ENCODE results near the gene FSTL5. TPM values are rescaled to one million over a fixed set of nuclear protein-coding genes. Genes with fewer than 3 reads are reported as not detected.

Gene FSTL5
- total and polyA plus RNA-seq, 2 of the 8 experiments (the other 6 are each of a cell fraction or from before 2014, with no cell fraction given): 0.09 to 0.32 TPM

DNA sequence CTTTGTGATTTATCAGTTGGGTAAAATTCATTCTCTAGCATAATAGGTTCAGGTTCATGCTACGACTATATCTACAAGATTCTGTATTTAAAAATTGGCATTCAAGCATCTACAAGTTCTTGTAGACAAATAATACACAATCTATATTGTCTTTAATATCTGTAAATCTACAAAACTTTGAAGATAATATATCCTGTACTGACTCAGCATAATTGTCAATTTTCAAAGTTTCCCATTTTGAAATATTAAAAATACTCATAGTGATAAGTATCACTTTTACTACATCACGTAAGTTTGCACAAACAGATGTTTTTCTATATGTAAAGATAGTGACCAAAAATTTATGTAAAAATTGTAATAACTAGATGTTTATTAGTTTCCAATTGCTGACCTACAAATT lies 360.6 kb downstream of the FSTL5 start:
- no peak overlapping the region for H2BK15ac ChIP-seq (ENCODE audit: low read length)
- no peaks in the 10 kb centered on the region for H3K4me1 ChIP-seq (replicated peaks in 1 of 4; ENCODE audit: control insufficient read depth in 3 of 4, insufficient read depth in 4 of 4, low read length in 3 of 4)
- no peak overlapping the region for H3K9ac ChIP-seq (replicated peaks in 1 of 4; ENCODE audit: extremely low read depth in 1 of 4, low read depth in 3 of 4, low read length in 3 of 4)
- H3K79me1 ChIP-seq (ENCODE audit: low read depth, low read length): no peaks in the 10 kb centered on the region
- no peak for FAIRE-seq
- no peak overlapping the region for H2BK12ac ChIP-seq (ENCODE audit: low read depth, low read length)
- H3K27me3 ChIP-seq (replicated peaks in 1 of 4; ENCODE audit: control insufficient read depth in 3 of 4, extremely low read depth in 1 of 4, insufficient read depth in 3 of 4, low read length in 3 of 4): no peaks in the 10 kb centered on the region
- H2BK5ac ChIP-seq (ENCODE audit: low read depth, low read length): no peak overlapping the region
- no peaks in the 10 kb centered on the region for H3K23me2 ChIP-seq (ENCODE audit: low read depth, low read length)
- no peak overlapping the region for H2AK5ac ChIP-seq (ENCODE audit: low read depth, low read length)
- CTCF ChIA-PET (ENCODE audit: partially characterized antibody): no interaction called here
- H3K9me3 ChIP-seq (ENCODE audit: insufficient read depth in 2 of 2, low read depth in 1 of 2, low read length in 1 of 2): no peaks in the 10 kb centered on the region
- no peak for DNase-seq (ENCODE audit: low read depth in 1 of 2, low spot score in 2 of 2)
- H3K56ac ChIP-seq (replicated peaks; ENCODE audit: insufficient read length, low read depth, low read length): no peak overlapping the region
- no peak overlapping the region for H3K23ac ChIP-seq (ENCODE audit: insufficient read length)
- H3K4ac ChIP-seq (replicated peaks; ENCODE audit: insufficient read length, low read depth, low read length): no peak overlapping the region
- H4K91ac ChIP-seq (replicated peaks; ENCODE audit: insufficient read length, low read length): no peak overlapping the region
- no peak overlapping the region for H3K18ac ChIP-seq (ENCODE audit: extremely low read depth, low read length)
- no peak overlapping the region for H2BK120ac ChIP-seq (replicated peaks; ENCODE audit: low read depth, low read length)
- no peak overlapping the region for H3K4me3 ChIP-seq (ENCODE audit: extremely low read depth in 1 of 4, insufficient read depth in 2 of 4, low read depth in 3 of 4, low read length in 4 of 4)
- 90% methylated on average over 2 of the region's 2 CpGs; no CpG with 5 or more reads in 1 of the 2 experiments for WGBS, 2 experiments (ENCODE audit: extremely low coverage in 1 of 2, insufficient coverage in 1 of 2, insufficient read length in 1 of 2, insufficient replicate concordance in 2 of 2, low coverage in 1 of 2, low lambda C conversion rate in 2 of 2, missing lambda C conversion rate in 1 of 2)
- H4K20me1 ChIP-seq (replicated peaks in 1 of 2; ENCODE audit: control insufficient read depth in 1 of 2, insufficient read depth in 2 of 2, low read length in 2 of 2): no peaks in the 10 kb centered on the region
- H3K36me3 ChIP-seq (ENCODE audit: control insufficient read depth in 2 of 4, insufficient read depth in 4 of 4, low read length in 3 of 4): no peaks in the 10 kb centered on the region
- H3K79me2 ChIP-seq (ENCODE audit: control insufficient read depth in 1 of 2, insufficient read depth in 2 of 2, low read length in 2 of 2): no peaks in the 10 kb centered on the region
- no peak overlapping the region for H4K8ac ChIP-seq (ENCODE audit: extremely low read depth, insufficient read depth, low read length)
- POLR2A ChIA-PET (ENCODE audit: partially characterized antibody): no interaction called here
- no peak overlapping the region for H2AFZ ChIP-seq (ENCODE audit: low read length)
- H3K27ac ChIP-seq (ENCODE audit: low read depth, low read length): no peak overlapping the region
- H4K5ac ChIP-seq (ENCODE audit: insufficient read length, low read depth, low read length): no peak overlapping the region
- H2BK20ac ChIP-seq (ENCODE audit: low read length): no peak overlapping the region
- no peak overlapping the region for H3K4me2 ChIP-seq (ENCODE audit: insufficient read depth in 1 of 2, low read depth in 2 of 2, low read length in 2 of 2)
- H3K14ac ChIP-seq (ENCODE audit: insufficient read length): no peak overlapping the region
- TF ChIP-seq NRF1 (IDR thresholded peaks at IDR 0.05; ENCODE audit: low read depth, low read length): no peak
- no peak for TF ChIP-seq SIN3A (conservative IDR thresholded peaks at IDR 0.05 in 1 of 2, IDR thresholded peaks at IDR 0.05 in 1 of 2; ENCODE audit: low read depth in 1 of 2, low read length in 2 of 2)
- TF ChIP-seq NANOG (IDR thresholded peaks at IDR 0.05; ENCODE audit: insufficient read depth, low read depth, low read length, poor library complexity, severe bottlenecking): no peak
- no peak for TF ChIP-seq TBP (IDR thresholded peaks at IDR 0.05; ENCODE audit: low read depth, low read length)
- TF ChIP-seq POU5F1 (IDR thresholded peaks at IDR 0.05; ENCODE audit: low read depth, low read length): no peak
- TF ChIP-seq SP1 (IDR thresholded peaks at IDR 0.05; ENCODE audit: low read depth, low read length): no peak
- no peak for TF ChIP-seq ZNF274 (IDR thresholded peaks at IDR 0.05; ENCODE audit: borderline replicate concordance, extremely low read depth, low read length)
- no peak for TF ChIP-seq BCL11A (IDR thresholded peaks at IDR 0.05; ENCODE audit: low read depth in 2 of 2, low read length in 2 of 2)
- no peak for TF ChIP-seq PHF8 (conservative IDR thresholded peaks at IDR 0.05; ENCODE audit: low read depth, low read length)
- no peak for TF ChIP-seq FOSL1 (IDR thresholded peaks at IDR 0.05; ENCODE audit: insufficient read depth, low read depth, low read length)
- TF ChIP-seq BACH1 (IDR thresholded peaks at IDR 0.05; ENCODE audit: low read length): no peak
- no peak for TF ChIP-seq HDAC2 (IDR thresholded peaks at IDR 0.05; ENCODE audit: borderline replicate concordance in 1 of 2, low read depth in 2 of 2, low read length in 2 of 2)
- TF ChIP-seq CTBP2 (IDR thresholded peaks at IDR 0.05; ENCODE audit: borderline replicate concordance, insufficient read depth, insufficient read length, low read length): no peak
- TF ChIP-seq EP300 (IDR thresholded peaks at IDR 0.05; ENCODE audit: borderline replicate concordance in 1 of 2, low read depth in 2 of 2, low read length in 2 of 2): no peak

All from H1 (cell line).